Astrocyte (in vitro differentiated cells and primary cell): ENCODE measurements around the gene PRRC2B.

ENCODE experiments used
- CTCF ChIP-seq: IDR thresholded peaks from 2 replicates; pipeline ENCODE4 v1.5.1; 2011; ENCODE audit warnings: low read depth, mild to moderate bottlenecking, inconsistent platforms, low read length, moderate library complexity; ENCODE audit not compliant: insufficient read depth
- EZH2 ChIP-seq: IDR thresholded peaks from 2 replicates; pipeline ENCODE4 v1.6.1; 2012; ENCODE audit warnings: mild to moderate bottlenecking, low read length, inconsistent platforms; ENCODE audit not compliant: insufficient read depth

- TF ChIP-seq CTCF = no peak
- no peak for TF ChIP-seq EZH2
Measured at GRCh38 chr9:131391504-131391903, 2.4 kb upstream of the PRRC2B start.
